MM.1S (cell line): ENCODE measurements around the gene TMEM240.

Source experiments
- DNase-seq: peaks from one replicate; pipeline ENCODE4 v3.0.0-alpha.2; 2015
- H2AFZ ChIP-seq: fragments of 300-600 bp; sonication (generic); 2 replicates; pipeline ENCODE4 v1.6.0; 2016; ENCODE audit warnings: antibody characterized with exemption, low read length
- H3F3A ChIP-seq: fragments of 300-600 bp; sonication (generic); 2 replicates; pipeline ENCODE4 v1.6.1; 2016; ENCODE audit warnings: mild to moderate bottlenecking, antibody characterized with exemption, low read length, moderate library complexity, mixed read lengths; ENCODE audit not compliant: insufficient read depth
- H3K27ac ChIP-seq: fragments of 300-600 bp; sonication (generic); 2 replicates; pipeline ENCODE4 v1.5.1; 2016; ENCODE audit warnings: mild to moderate bottlenecking, low read length
- H3K27me3 ChIP-seq: fragments of 300-600 bp; sonication (generic); replicated peaks from 2 replicates; pipeline ENCODE4 v1.6.0; 2016; ENCODE audit warnings: low read length; ENCODE audit not compliant: insufficient read depth
- H3K36me3 ChIP-seq: fragments of 300-600 bp; sonication (generic); replicated peaks from 2 replicates; pipeline ENCODE4 v1.6.1; 2016; ENCODE audit warnings: mild to moderate bottlenecking, low read length, mixed read lengths; ENCODE audit not compliant: insufficient read depth
- H3K4me1 ChIP-seq: fragments of 300-600 bp; sonication (generic); 2 replicates; pipeline ENCODE4 v1.6.1; 2016; ENCODE audit warnings: low read length, mixed read lengths
- H3K4me2 ChIP-seq: fragments of 300-600 bp; sonication (generic); 2 replicates; pipeline ENCODE4 v1.6.0; 2016; ENCODE audit warnings: low read depth, low read length
- H3K4me3 ChIP-seq: fragments of 300-600 bp; sonication (generic); 2 replicates; pipeline ENCODE4 v1.5.1; 2016; ENCODE audit warnings: low read length, mixed read lengths
- H3K79me2 ChIP-seq: fragments of 300-600 bp; sonication (generic); 2 replicates; pipeline ENCODE4 v1.6.1; 2016; ENCODE audit warnings: mixed run types, low read length, mixed read lengths
- H3K9ac ChIP-seq: fragments of 300-600 bp; sonication (generic); 2 replicates; pipeline ENCODE4 v1.6.1; 2016; ENCODE audit warnings: low read length, mixed read lengths
- H3K9me2 ChIP-seq: fragments of 300-600 bp; sonication (generic); replicated peaks from 2 replicates; pipeline ENCODE4 v1.6.1; 2016; ENCODE audit warnings: mild to moderate bottlenecking, low read length, mixed read lengths; ENCODE audit not compliant: insufficient read depth
- H3K9me3 ChIP-seq: fragments of 300-600 bp; sonication (generic); replicated peaks from 2 replicates; pipeline ENCODE4 v1.6.1; 2016; ENCODE audit warnings: mild to moderate bottlenecking, low read length, mixed read lengths; ENCODE audit not compliant: insufficient read depth
- H4K20me1 ChIP-seq: fragments of 300-600 bp; sonication (generic); 2 replicates; pipeline ENCODE4 v1.6.1; 2016; ENCODE audit warnings: mild to moderate bottlenecking, low read length, moderate library complexity, mixed read lengths; ENCODE audit not compliant: insufficient read depth
- CTCF ChIP-seq: fragments of 300-600 bp; sonication (generic); IDR thresholded peaks from 2 replicates; pipeline ENCODE4 v1.5.1; 2016; ENCODE audit warnings: antibody characterized with exemption, low read length, mixed read lengths
- EZH2 ChIP-seq: fragments of 300-600 bp; sonication (generic); optimal IDR thresholded peaks from 2 replicates; pipeline ENCODE3; 2017; ENCODE audit warnings: low read depth, mild to moderate bottlenecking, antibody characterized with exemption, low read length, mixed read lengths
- EZH2phosphoT487 ChIP-seq: fragments of 300-600 bp; sonication (generic); IDR thresholded peaks from 2 replicates; pipeline ENCODE4 v1.6.1; 2018; ENCODE audit warnings: antibody characterized with exemption, low read length

Gene TMEM240

GRCh38 chr1:1556505-1556904, 16.1 kb upstream of the TMEM240 start:
- no peak overlapping the region for H3K4me2 ChIP-seq
- H3K9me3 ChIP-seq, result no peaks in the 10 kb centered on the region
- H3K79me2 ChIP-seq, result peaks cover 15% of the 10 kb centered on the region; the same call in 1 of the 2 replicates
- no peak overlapping the region for H2AFZ ChIP-seq
- no peak for TF ChIP-seq EZH2phosphoT487
- no peak for TF ChIP-seq CTCF
- H3K9me2 ChIP-seq, result no peaks in the 10 kb centered on the region
- no peak overlapping the region for H3K4me3 ChIP-seq
- H3K36me3 ChIP-seq, result no peaks in the 10 kb centered on the region
- H3F3A ChIP-seq, result no peaks in the 10 kb centered on the region; the same call in 1 of the 2 replicates
- no peak overlapping the region for H3K9ac ChIP-seq
- DNase-seq, result no peak
- no peaks in the 10 kb centered on the region for H3K4me1 ChIP-seq
- no peaks in the 10 kb centered on the region for H4K20me1 ChIP-seq
- no peak overlapping the region for H3K27ac ChIP-seq
- no peaks in the 10 kb centered on the region for H3K27me3 ChIP-seq

GRCh38 chr1:1554926-1555915, 14.8 kb upstream of the TMEM240 start:
- Histone ChIP-seq H3K9me3 (no peaks in the 10 kb centered on the region), H3K4me3 (no peak overlapping the region), H3K27ac (no peak overlapping the region), H3K4me2 (no peak overlapping the region), H4K20me1 (no peaks in the 10 kb centered on the region), H3K9me2 (no peaks in the 10 kb centered on the region), H3K36me3 (no peaks in the 10 kb centered on the region), H3K9ac (no peak overlapping the region), H3K4me1 (no peaks in the 10 kb centered on the region), H3K27me3 (no peaks in the 10 kb centered on the region), H3F3A (no peaks in the 10 kb centered on the region; the same call in 1 of the 2 replicates), H3K79me2 (peaks cover 14% of the 10 kb centered on the region; the same call in 1 of the 2 replicates), H2AFZ (no peak overlapping the region)
- no peak for DNase-seq
- TF ChIP-seq EZH2, result no peak
- TF ChIP-seq EZH2phosphoT487, result no peak
- TF ChIP-seq CTCF, result no peak

GRCh38 chr1:1554550-1554925, 14.1 kb upstream of the TMEM240 start:
- no peak overlapping the region for H2AFZ ChIP-seq
- H3K4me3 ChIP-seq, result no peak overlapping the region
- H4K20me1 ChIP-seq, result no peaks in the 10 kb centered on the region
- no peaks in the 10 kb centered on the region for H3K9me3 ChIP-seq
- H3K79me2 ChIP-seq, result peaks cover 14% of the 10 kb centered on the region; the same call in 1 of the 2 replicates
- no peak overlapping the region for H3K27ac ChIP-seq
- H3F3A ChIP-seq, result no peaks in the 10 kb centered on the region
- no peaks in the 10 kb centered on the region for H3K9me2 ChIP-seq
- no peaks in the 10 kb centered on the region for H3K4me1 ChIP-seq
- H3K9ac ChIP-seq, result no peak overlapping the region
- DNase-seq, result no peak
- H3K4me2 ChIP-seq, result no peak overlapping the region
- no peak for TF ChIP-seq CTCF
- no peak for TF ChIP-seq EZH2phosphoT487
- TF ChIP-seq EZH2, result no peak
- no peaks in the 10 kb centered on the region for H3K27me3 ChIP-seq
- H3K36me3 ChIP-seq, result no peaks in the 10 kb centered on the region
